GM23338 (cell line): ENCODE measurements around the gene CACNA2D1. TPM values are rescaled to one million over a fixed set of nuclear protein-coding genes. Genes with fewer than 3 reads are reported as not detected.
"Not testable (repeated sequence)": the region's sequence is repeated elsewhere in the genome, so short reads cannot be mapped to it uniquely, and the experiment has no call there.

Experiments
- ATAC-seq: fragments of 200-7000 bp; cut with Tn5 transposase; 3 replicates; pipeline ENCODE4 v1.9.1; 2020
- DNase-seq: peaks from one replicate; pipeline ENCODE4 v3.0.0-alpha.2; 2015; ENCODE audit warnings: low spot score
- H2AFZ ChIP-seq: fragments of 200-600 bp; sonication (generic); 2 replicates; pipeline ENCODE4 v1.8.0; 2016; ENCODE audit warnings: antibody characterized with exemption, mild to moderate bottlenecking, moderate library complexity
- H3F3A ChIP-seq: fragments of 200-600 bp; sonication (generic); replicated peaks from 2 replicates; pipeline ENCODE4 v1.8.0; 2017; ENCODE audit warnings: antibody characterized with exemption, mixed run types, low read depth
- H3K27ac ChIP-seq: fragments of 200-600 bp; sonication (generic); 2 replicates; pipeline ENCODE4 v1.6.1; 2016; ENCODE audit warnings: low read depth
- H3K27me3 ChIP-seq: fragments of 200-600 bp; sonication (generic); 2 replicates; pipeline ENCODE4 v1.8.0; 2016; ENCODE audit warnings: mild to moderate bottlenecking, mixed run types, moderate library complexity; ENCODE audit not compliant: insufficient read depth
- H3K36me3 ChIP-seq: fragments of 200-600 bp; sonication (generic); 2 replicates; pipeline ENCODE4 v1.8.0; 2016; ENCODE audit warnings: mild to moderate bottlenecking; ENCODE audit not compliant: insufficient read depth
- H3K4me1 ChIP-seq: fragments of 200-600 bp; sonication (generic); 2 replicates; pipeline ENCODE4 v1.8.0; 2016; ENCODE audit warnings: mild to moderate bottlenecking, moderate library complexity; ENCODE audit not compliant: insufficient read depth
- H3K4me2 ChIP-seq: fragments of 200-600 bp; sonication (generic); 2 replicates; pipeline ENCODE4 v1.7.1; 2017; ENCODE audit warnings: mixed run types
- H3K4me3 ChIP-seq: fragments of 200-600 bp; sonication (generic); 2 replicates; pipeline ENCODE4 v1.6.1; 2016; ENCODE audit warnings: mixed run types
- H3K79me2 ChIP-seq: fragments of 200-600 bp; sonication (generic); replicated peaks from 2 replicates; pipeline ENCODE4 v1.8.0; 2017; ENCODE audit warnings: mild to moderate bottlenecking; ENCODE audit not compliant: insufficient read depth
- H3K9me2 ChIP-seq: fragments of 200-600 bp; sonication (generic); 2 replicates; pipeline ENCODE4 v1.8.0; 2017; ENCODE audit not compliant: insufficient read depth
- H4K20me1 ChIP-seq: fragments of 200-600 bp; sonication (generic); replicated peaks from 2 replicates; pipeline ENCODE4 v1.8.0; 2017; ENCODE audit warnings: mild to moderate bottlenecking; ENCODE audit not compliant: insufficient read depth
- H3K27ac Mint-ChIP-seq: 2 replicates; pipeline ENCODE4 v1.8.0; 2020; ENCODE audit warnings: inconsistent platforms, mild to moderate bottlenecking, moderate library complexity, mixed read lengths
- H3K27me3 Mint-ChIP-seq: 3 replicates; pipeline ENCODE4 v1.8.0; 2022; ENCODE audit warnings: low read depth, mild to moderate bottlenecking, moderate library complexity, mixed read lengths, inconsistent platforms; ENCODE audit not compliant: insufficient read depth, poor library complexity
- H3K36me3 Mint-ChIP-seq: 3 replicates; pipeline ENCODE4 v1.8.0; 2021; ENCODE audit warnings: low read depth, mild to moderate bottlenecking, inconsistent platforms, moderate library complexity, mixed read lengths
- H3K4me1 Mint-ChIP-seq: 3 replicates; pipeline ENCODE4 v1.8.0; 2020; ENCODE audit warnings: mild to moderate bottlenecking, inconsistent platforms, mixed read lengths
- H3K4me3 Mint-ChIP-seq: 3 replicates; pipeline ENCODE4 v1.8.0; 2021; ENCODE audit warnings: moderate library complexity, mild to moderate bottlenecking, inconsistent platforms, mixed read lengths
- H3K9me3 Mint-ChIP-seq: 3 replicates; pipeline ENCODE4 v1.8.0; 2020; ENCODE audit warnings: moderate library complexity, mild to moderate bottlenecking, inconsistent platforms, mixed read lengths
- JUNB ChIP-seq: IDR thresholded peaks from one replicate; pipeline ENCODE4 v1.6.1; 2016; ENCODE audit warnings: antibody characterized with exemption; ENCODE audit not compliant: unreplicated experiment
- REST ChIP-seq: IDR thresholded peaks from one replicate; pipeline ENCODE4 v1.6.1; 2018; ENCODE audit warnings: antibody characterized with exemption; ENCODE audit not compliant: unreplicated experiment
- ZNF331 ChIP-seq: fragments of 250-450 bp; sonication (Bioruptor Pico); IDR thresholded peaks from 2 replicates; pipeline ENCODE4 v1.5.0; 2020; ENCODE audit warnings: low read depth, mild to moderate bottlenecking, moderate library complexity
- ZNF462 ChIP-seq: fragments of 250-450 bp; sonication (Bioruptor Pico); IDR thresholded peaks from 2 replicates; pipeline ENCODE4 v1.5.0; 2020; ENCODE audit warnings: mild to moderate bottlenecking, moderate library complexity
- polyA plus RNA-seq: library from polyadenylated mRNA; unstranded; fragments of >200 nt; fragmentation: Nextera tagmentation; extraction: Ambion mirVana; gene quantifications from 2 replicates; pipeline ENCODE4 v1.2.1, GENCODE V29; 2016
- total RNA-seq: library from RNA; depleted of rRNA; stranded (reverse); fragments of >200 nt; shearing (Covaris generic); gene quantifications from 2 replicates; pipeline ENCODE4 v1.2.3, GENCODE V29; 2014

Gene CACNA2D1
- total and polyA plus RNA-seq, 2 experiments from 2014 or later, result 7.0 to 20.4 TPM

- TF ChIP-seq ZNF462 (CRISPR knock-in tag) (no peak), REST (no peak), ZNF331 (CRISPR knock-in tag) (no peak), JUNB (no peak)
Measured at GRCh38 chr7:82388138-82388537, 55.4 kb downstream of the CACNA2D1 start (continued).

GRCh38 chr7:82386571-82386970 lies 57.0 kb downstream of the CACNA2D1 start:
- not testable (repeated sequence) for H3K4me3 Mint-ChIP-seq, H3K27ac ChIP-seq, H3K27me3 Mint-ChIP-seq, H3K27me3 ChIP-seq, H2AFZ ChIP-seq, H3K9me2 ChIP-seq, H3K4me3 ChIP-seq, H3F3A ChIP-seq, DNase-seq, H3K4me2 ChIP-seq, H4K20me1 ChIP-seq, H3K9me3 Mint-ChIP-seq, H3K27ac Mint-ChIP-seq, ATAC-seq, H3K36me3 ChIP-seq, H3K79me2 ChIP-seq, H3K36me3 Mint-ChIP-seq
- peaks cover 46% of the 10 kb centered on the region for H3K4me1 Mint-ChIP-seq
- H3K4me1 ChIP-seq, result peaks cover 32% of the 10 kb centered on the region
